Progenitor cell of endocrine pancreas (in vitro differentiated cells): ENCODE measurements around the gene SAXO1. TPM values are rescaled to one million over a fixed set of nuclear protein-coding genes. Genes with fewer than 3 reads are reported as not detected.

Experiments
- DNase-seq: peaks from one replicate; pipeline ENCODE4 v3.0.0; 2021; ENCODE audit warnings: low spot score; ENCODE audit not compliant: unreplicated experiment
- H3K27ac Mint-ChIP-seq: 2 replicates; pipeline ENCODE4 v1.8.0; 2021; ENCODE audit warnings: mild to moderate bottlenecking, moderate library complexity, mixed read lengths
- H3K27me3 Mint-ChIP-seq: 2 replicates; pipeline ENCODE4 v1.8.0; 2021; ENCODE audit warnings: mixed read lengths
- H3K36me3 Mint-ChIP-seq: 2 replicates; pipeline ENCODE4 v1.8.0; 2022; ENCODE audit warnings: mixed read lengths; ENCODE audit not compliant: insufficient read depth
- H3K4me1 Mint-ChIP-seq: 2 replicates; pipeline ENCODE4 v1.8.0; 2021; ENCODE audit warnings: low read depth, mixed read lengths
- H3K4me3 Mint-ChIP-seq: 2 replicates; pipeline ENCODE4 v1.8.0; 2021; ENCODE audit warnings: low read depth, mild to moderate bottlenecking, moderate library complexity, mixed read lengths
- H3K9me3 Mint-ChIP-seq: 2 replicates; pipeline ENCODE4 v1.8.0; 2021; ENCODE audit warnings: low read depth, mixed read lengths
- CTCF ChIP-seq: fragments of 200-600 bp; sonication (generic); IDR thresholded peaks from one replicate; pipeline ENCODE4 v1.5.0; 2021; ENCODE audit warnings: antibody characterized with exemption, mild to moderate bottlenecking; ENCODE audit not compliant: unreplicated experiment
- total RNA-seq: library from RNA; stranded (reverse); gene quantifications from 2 replicates; pipeline ENCODE4 v1.2.1, GENCODE V29; 2021

SAXO1 gene
- total RNA-seq, 1 donor from 2014 or later: not detected

DNA sequence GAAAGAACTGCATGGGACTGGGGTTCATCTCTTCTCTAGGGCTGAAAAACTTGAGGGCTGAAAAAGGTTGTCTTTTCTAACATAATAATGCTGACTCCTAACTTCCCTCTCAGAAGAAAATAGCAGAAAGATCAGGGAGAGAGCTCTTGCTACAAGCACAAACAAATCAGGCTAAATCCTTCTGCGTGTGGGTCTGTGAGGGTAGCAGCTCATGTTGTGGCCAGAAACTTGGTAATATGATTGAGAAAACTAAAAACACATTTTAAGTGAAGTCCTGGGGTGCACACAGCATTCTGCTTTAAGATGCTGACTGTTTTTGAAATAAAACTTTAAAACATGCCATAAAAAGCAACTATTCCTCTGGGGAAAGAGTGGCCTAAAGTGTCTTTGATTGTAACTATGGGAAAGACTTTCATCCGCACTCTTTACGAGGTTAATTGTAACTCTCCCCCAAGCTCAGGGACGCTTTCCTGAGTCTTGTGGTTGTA lies 56.7 kb downstream of the SAXO1 start:
- Mint-ChIP-seq H3K27me3 (peaks cover 7% of the 10 kb centered on the region), H3K4me3 (no peak overlapping the region), H3K36me3 (no peaks in the 10 kb centered on the region), H3K9me3 (no peaks in the 10 kb centered on the region), H3K4me1 (peaks cover 6% of the 10 kb centered on the region), H3K27ac (no peak overlapping the region)
- no peak for TF ChIP-seq CTCF
- DNase-seq: no peak

- Mint-ChIP-seq H3K4me3 (no peak overlapping the region), H3K4me1 (peaks cover 6% of the 10 kb centered on the region), H3K27me3 (no peaks in the 10 kb centered on the region), H3K9me3 (no peaks in the 10 kb centered on the region), H3K36me3 (no peaks in the 10 kb centered on the region), H3K27ac (no peak overlapping the region)
- DNase-seq: no peak
- TF ChIP-seq CTCF: no peak
Measured at GRCh38 chr9:18973348-18973747, 59.7 kb downstream of the SAXO1 start.

DNA sequence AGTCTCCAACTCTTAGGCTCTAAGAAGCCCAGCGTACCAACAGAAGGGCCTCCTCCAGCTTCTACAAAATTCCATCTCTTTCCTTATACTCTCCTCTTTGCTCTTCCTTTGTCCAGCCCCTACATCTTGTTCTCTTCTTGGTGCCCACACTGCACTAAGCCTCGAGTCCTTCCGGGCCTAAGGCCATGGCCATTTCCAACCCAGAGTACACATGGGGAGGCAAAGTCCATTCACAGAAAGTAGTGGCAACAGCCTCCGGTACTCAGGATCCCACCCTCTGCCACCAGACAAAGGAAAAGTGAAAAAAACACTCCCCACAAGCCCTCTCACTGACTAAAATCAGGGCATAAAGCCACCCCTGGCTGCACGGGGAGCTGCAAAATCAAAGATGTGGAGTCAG lies 60.3 kb downstream of the SAXO1 start:
- no peaks in the 10 kb centered on the region for H3K9me3 Mint-ChIP-seq
- no peaks in the 10 kb centered on the region for H3K27me3 Mint-ChIP-seq
- no peaks in the 10 kb centered on the region for H3K36me3 Mint-ChIP-seq
- no peak overlapping the region for H3K4me3 Mint-ChIP-seq
- peaks cover 6% of the 10 kb centered on the region for H3K4me1 Mint-ChIP-seq
- TF ChIP-seq CTCF: no peak
- H3K27ac Mint-ChIP-seq: no peak overlapping the region
- DNase-seq: no peak

DNA sequence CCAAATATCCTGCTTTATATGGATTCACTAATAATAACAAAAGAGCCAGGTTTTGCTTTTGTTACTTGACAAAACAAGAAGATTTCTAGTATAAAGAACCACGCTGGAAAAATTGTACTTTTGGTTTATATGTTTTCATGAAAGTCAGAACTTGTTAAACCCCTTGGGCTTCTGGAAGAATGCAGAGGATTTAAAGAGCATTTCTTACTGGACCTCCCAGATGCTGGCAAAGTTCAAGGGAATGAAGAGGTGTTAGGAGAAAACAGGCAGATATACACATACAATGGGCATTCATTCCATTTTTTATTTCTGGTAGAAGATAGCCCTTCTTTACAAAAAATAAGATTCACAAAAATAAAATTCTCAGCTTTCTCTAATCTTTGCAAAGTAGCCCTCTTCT lies 61.1 kb downstream of the SAXO1 start:
- Mint-ChIP-seq H3K4me1 (peaks cover 6% of the 10 kb centered on the region), H3K27ac (no peak overlapping the region), H3K4me3 (no peak overlapping the region), H3K27me3 (no peaks in the 10 kb centered on the region), H3K9me3 (no peaks in the 10 kb centered on the region), H3K36me3 (no peaks in the 10 kb centered on the region)
- no peak for TF ChIP-seq CTCF
- no peak for DNase-seq

- Mint-ChIP-seq H3K36me3 (no peaks in the 10 kb centered on the region), H3K4me1 (peaks cover 2% of the 10 kb centered on the region), H3K27ac (no peak overlapping the region), H3K4me3 (no peak overlapping the region), H3K27me3 (no peaks in the 10 kb centered on the region), H3K9me3 (peaks cover 2% of the 10 kb centered on the region)
- no peak for TF ChIP-seq CTCF
- DNase-seq: no peak
Measured at GRCh38 chr9:18971404-18971803, 61.6 kb downstream of the SAXO1 start.
